ENCODE results near the gene TLE6.

TLE6 gene

DNA sequence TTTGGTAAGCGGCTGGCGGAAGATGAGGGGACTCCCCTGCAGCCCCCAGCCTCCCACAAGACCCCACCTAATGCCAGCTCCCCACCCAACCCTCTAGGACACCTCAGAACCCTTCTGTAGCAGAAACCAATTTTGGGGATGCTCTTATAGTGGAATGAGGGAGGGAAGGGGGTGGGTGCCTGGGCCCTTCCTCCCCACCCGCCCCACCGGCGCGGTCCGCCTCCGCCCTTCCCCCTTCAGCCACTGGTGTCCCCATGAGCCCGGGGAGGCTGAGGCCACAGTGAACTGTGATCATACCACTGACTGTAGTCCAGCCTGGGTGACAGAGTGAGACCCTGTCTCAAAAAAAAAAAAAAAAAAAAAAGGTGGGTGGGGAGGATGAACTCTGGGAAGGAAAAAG lies 16.2 kb downstream of the TLE6 start:
- Histone ChIP-seq H3K4me1 (ENCODE audit: control insufficient read depth, low read length) (no peaks in the 10 kb centered on the region), H3K4me2 (ENCODE audit: low read length) (no peak overlapping the region), H3K79me2 (ENCODE audit: control insufficient read depth, low read length) (no peaks in the 10 kb centered on the region), H3K27ac (ENCODE audit: low read depth, low read length) (no peak overlapping the region), H4K20me1 (ENCODE audit: control insufficient read depth, insufficient read depth, low read depth, low read length) (no peaks in the 10 kb centered on the region), H3K9me3 (ENCODE audit: control insufficient read depth, insufficient read depth, low read length) (no peaks in the 10 kb centered on the region), H3K4me3 (ENCODE audit: low read length) (no peak overlapping the region), H3F3A (ENCODE audit: control insufficient read depth, insufficient read depth) (no peaks in the 10 kb centered on the region), H3K9me2 (replicated peaks; ENCODE audit: control insufficient read depth, low read length) (no peaks in the 10 kb centered on the region), H3K27me3 (ENCODE audit: control insufficient read depth, low read length) (no peaks in the 10 kb centered on the region), H3K36me3 (ENCODE audit: control insufficient read depth, low read length) (no peaks in the 10 kb centered on the region)
- TF ChIP-seq CTCF (IDR thresholded peaks at IDR 0.05; ENCODE audit: low read depth, low read length, poor library complexity, severe bottlenecking) (no peak), EZH2phosphoT487 (IDR thresholded peaks at IDR 0.05; ENCODE audit: borderline replicate concordance, low read length) (no peak)

GRCh38 chr19:2994588-2995131 lies 17.3 kb downstream of the TLE6 start:
- Histone ChIP-seq H3K4me2 (ENCODE audit: low read length) (no peak overlapping the region), H3K36me3 (ENCODE audit: control insufficient read depth, low read length) (no peaks in the 10 kb centered on the region), H3K27ac (ENCODE audit: low read depth, low read length) (no peak overlapping the region)

DNA sequence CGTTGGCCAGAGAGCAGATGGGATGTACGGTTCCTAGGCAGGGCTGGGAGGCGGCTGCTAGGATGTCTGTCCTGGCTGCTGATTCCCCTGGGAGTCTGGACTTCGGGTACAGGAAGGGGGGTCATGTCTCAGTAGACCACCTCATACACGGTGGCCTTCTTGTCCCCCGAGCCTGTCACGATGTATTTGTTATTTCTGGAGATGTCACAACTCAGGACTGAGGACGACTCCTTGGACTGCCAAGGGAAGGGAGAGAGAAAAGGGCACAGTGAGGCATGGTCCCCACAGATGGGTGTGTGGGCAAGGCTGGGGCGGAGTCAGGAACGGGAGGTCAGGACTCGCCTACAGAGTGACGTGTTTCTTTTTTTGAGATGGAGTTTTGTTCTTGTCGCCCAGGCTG lies 20.4 kb downstream of the TLE6 start:
- no peaks in the 10 kb centered on the region for H3F3A ChIP-seq (ENCODE audit: control insufficient read depth, insufficient read depth)
- H3K79me2 ChIP-seq (ENCODE audit: control insufficient read depth, low read length), result no peaks in the 10 kb centered on the region
- H3K4me3 ChIP-seq (ENCODE audit: low read length), result no peak overlapping the region
- no peak for TF ChIP-seq EZH2phosphoT487 (IDR thresholded peaks at IDR 0.05; ENCODE audit: borderline replicate concordance, low read length)
- TF ChIP-seq CTCF (IDR thresholded peaks at IDR 0.05; ENCODE audit: low read depth, low read length, poor library complexity, severe bottlenecking), result no peak
- H3K4me2 ChIP-seq (ENCODE audit: low read length), result no peak overlapping the region
- H3K27me3 ChIP-seq (ENCODE audit: control insufficient read depth, low read length), result no peaks in the 10 kb centered on the region
- H3K27ac ChIP-seq (ENCODE audit: low read depth, low read length), result no peak overlapping the region
- no peaks in the 10 kb centered on the region for H3K9me2 ChIP-seq (replicated peaks; ENCODE audit: control insufficient read depth, low read length)
- no peaks in the 10 kb centered on the region for H3K36me3 ChIP-seq (ENCODE audit: control insufficient read depth, low read length)
- no peaks in the 10 kb centered on the region for H4K20me1 ChIP-seq (ENCODE audit: control insufficient read depth, insufficient read depth, low read depth, low read length)
- H3K9me3 ChIP-seq (ENCODE audit: control insufficient read depth, insufficient read depth, low read length), result no peaks in the 10 kb centered on the region
- H3K4me1 ChIP-seq (ENCODE audit: control insufficient read depth, low read length), result no peaks in the 10 kb centered on the region

More at GRCh38 chr19:2994588-2995131, 17.3 kb downstream of the TLE6 start:
- Histone ChIP-seq H4K20me1 (ENCODE audit: control insufficient read depth, insufficient read depth, low read depth, low read length) (no peaks in the 10 kb centered on the region), H3K9me3 (ENCODE audit: control insufficient read depth, insufficient read depth, low read length) (no peaks in the 10 kb centered on the region), H3K79me2 (ENCODE audit: control insufficient read depth, low read length) (no peaks in the 10 kb centered on the region), H3F3A (ENCODE audit: control insufficient read depth, insufficient read depth) (no peaks in the 10 kb centered on the region), H3K9me2 (replicated peaks; ENCODE audit: control insufficient read depth, low read length) (no peaks in the 10 kb centered on the region), H3K27me3 (ENCODE audit: control insufficient read depth, low read length) (no peaks in the 10 kb centered on the region), H3K4me3 (ENCODE audit: low read length) (no peak overlapping the region), H3K4me1 (ENCODE audit: control insufficient read depth, low read length) (no peaks in the 10 kb centered on the region)
- TF ChIP-seq EZH2phosphoT487 (IDR thresholded peaks at IDR 0.05; ENCODE audit: borderline replicate concordance, low read length), result no peak
- no peak for TF ChIP-seq CTCF (IDR thresholded peaks at IDR 0.05; ENCODE audit: low read depth, low read length, poor library complexity, severe bottlenecking)
